A549 (cell line): ENCODE results near the gene NLRP14.

ENCODE experiments used
- JUNB ChIP-seq: fragments of >200 bp; sonication (Bioruptor Twin); formaldehyde crosslinking; IDR thresholded peaks from 2 replicates; pipeline ENCODE4 v1.6.1; 2016
- MAZ ChIP-seq: fragments of 150-350 bp; IDR thresholded peaks from 2 replicates; pipeline ENCODE4 v1.6.1; 2014; ENCODE audit warnings: antibody characterized with exemption, low read depth, low read length, borderline replicate concordance
- NR3C1 ChIP-seq: fragments of >200 bp; sonication (Bioruptor Twin); formaldehyde crosslinking; IDR thresholded peaks from 3 replicates; pipeline ENCODE4 v1.6.1; 2017
- RAD21 ChIP-seq, 2 experiments: fragments of >200 bp in 1 of 2; sonication (Bioruptor Twin) in 1 of 2; formaldehyde crosslinking in 1 of 2; IDR thresholded peaks in 1 of 2; conservative IDR thresholded peaks in 1 of 2; 2 replicates in 1 of 2; 3 replicates in 1 of 2; pipeline ENCODE4 v1.6.1; 2012 to 2018; ENCODE audit warnings: inconsistent platforms in 1 of 2
- SMC3 ChIP-seq: fragments of >200 bp; sonication (Bioruptor Twin); formaldehyde crosslinking; IDR thresholded peaks from 3 replicates; pipeline ENCODE4 v1.6.1; 2018; ENCODE audit warnings: inconsistent platforms
- ZFP36 ChIP-seq: fragments of 450-650 bp; IDR thresholded peaks from 2 replicates; pipeline ENCODE4 v1.6.1; 2014; ENCODE audit warnings: borderline replicate concordance; ENCODE audit not compliant: partially characterized antibody
- TF ChIP-seq, protein P1 (sequence below): fragments of >200 bp; sonication (Bioruptor Twin); formaldehyde crosslinking; IDR thresholded peaks from 3 replicates; pipeline ENCODE4 v1.5.1; 2016

DNA sequence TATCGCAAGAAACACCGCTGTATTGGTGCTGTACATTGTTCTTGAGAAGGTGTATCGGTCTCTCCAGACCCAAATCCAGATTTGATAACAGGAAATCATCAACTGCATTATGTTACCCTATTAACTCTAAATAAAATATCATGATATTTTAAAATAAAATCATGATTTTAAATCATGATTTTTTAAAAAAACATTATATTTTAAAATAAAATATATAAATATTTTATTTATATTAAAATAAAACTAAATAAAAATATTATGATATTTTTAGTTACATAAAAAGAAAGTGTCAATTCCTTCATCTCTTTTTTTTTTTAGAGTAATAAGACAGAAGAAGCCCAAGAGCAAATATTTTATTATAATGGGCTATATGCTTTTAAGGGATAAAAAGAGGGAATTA is 96.1 kb downstream of the NLRP14 start:
- TF ChIP-seq NR3C1, result no peak
- TF ChIP-seq, protein P1, sequence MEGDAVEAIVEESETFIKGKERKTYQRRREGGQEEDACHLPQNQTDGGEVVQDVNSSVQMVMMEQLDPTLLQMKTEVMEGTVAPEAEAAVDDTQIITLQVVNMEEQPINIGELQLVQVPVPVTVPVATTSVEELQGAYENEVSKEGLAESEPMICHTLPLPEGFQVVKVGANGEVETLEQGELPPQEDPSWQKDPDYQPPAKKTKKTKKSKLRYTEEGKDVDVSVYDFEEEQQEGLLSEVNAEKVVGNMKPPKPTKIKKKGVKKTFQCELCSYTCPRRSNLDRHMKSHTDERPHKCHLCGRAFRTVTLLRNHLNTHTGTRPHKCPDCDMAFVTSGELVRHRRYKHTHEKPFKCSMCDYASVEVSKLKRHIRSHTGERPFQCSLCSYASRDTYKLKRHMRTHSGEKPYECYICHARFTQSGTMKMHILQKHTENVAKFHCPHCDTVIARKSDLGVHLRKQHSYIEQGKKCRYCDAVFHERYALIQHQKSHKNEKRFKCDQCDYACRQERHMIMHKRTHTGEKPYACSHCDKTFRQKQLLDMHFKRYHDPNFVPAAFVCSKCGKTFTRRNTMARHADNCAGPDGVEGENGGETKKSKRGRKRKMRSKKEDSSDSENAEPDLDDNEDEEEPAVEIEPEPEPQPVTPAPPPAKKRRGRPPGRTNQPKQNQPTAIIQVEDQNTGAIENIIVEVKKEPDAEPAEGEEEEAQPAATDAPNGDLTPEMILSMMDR, result no peak
- no peak for TF ChIP-seq JUNB
- no peak for TF ChIP-seq MAZ
- TF ChIP-seq SMC3, result no peak
- TF ChIP-seq ZFP36, result no peak
- no peak for TF ChIP-seq RAD21 (conservative IDR thresholded peaks at IDR 0.05 in 1 of 2, IDR thresholded peaks at IDR 0.05 in 1 of 2)
